ENCODE measurements around the gene PIGC.

DNA sequence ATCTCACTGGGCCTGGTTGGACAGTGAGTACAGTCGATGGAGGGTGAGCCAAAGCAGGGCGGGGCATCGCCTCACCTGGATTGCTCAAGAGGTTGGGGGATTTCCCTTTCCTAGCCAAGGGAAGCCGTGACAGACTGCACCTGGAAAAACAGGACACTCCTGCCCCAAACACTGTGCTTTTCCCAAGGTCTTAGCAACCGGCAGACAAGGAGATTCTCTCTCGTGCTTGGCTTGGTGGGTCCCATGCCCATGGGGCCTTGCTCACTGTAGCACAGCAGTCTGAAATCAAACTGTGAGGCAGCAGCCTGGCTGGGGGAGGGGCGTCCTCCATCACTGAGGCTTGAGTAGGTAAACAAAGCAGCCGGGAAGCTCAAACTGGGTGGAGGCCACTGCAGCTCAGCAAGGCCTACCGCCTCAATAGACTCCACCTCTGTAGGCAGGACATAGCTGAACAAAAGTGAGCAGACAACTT lies 12.1 kb downstream of the PIGC start:
- TF ChIP-seq, protein P1, sequence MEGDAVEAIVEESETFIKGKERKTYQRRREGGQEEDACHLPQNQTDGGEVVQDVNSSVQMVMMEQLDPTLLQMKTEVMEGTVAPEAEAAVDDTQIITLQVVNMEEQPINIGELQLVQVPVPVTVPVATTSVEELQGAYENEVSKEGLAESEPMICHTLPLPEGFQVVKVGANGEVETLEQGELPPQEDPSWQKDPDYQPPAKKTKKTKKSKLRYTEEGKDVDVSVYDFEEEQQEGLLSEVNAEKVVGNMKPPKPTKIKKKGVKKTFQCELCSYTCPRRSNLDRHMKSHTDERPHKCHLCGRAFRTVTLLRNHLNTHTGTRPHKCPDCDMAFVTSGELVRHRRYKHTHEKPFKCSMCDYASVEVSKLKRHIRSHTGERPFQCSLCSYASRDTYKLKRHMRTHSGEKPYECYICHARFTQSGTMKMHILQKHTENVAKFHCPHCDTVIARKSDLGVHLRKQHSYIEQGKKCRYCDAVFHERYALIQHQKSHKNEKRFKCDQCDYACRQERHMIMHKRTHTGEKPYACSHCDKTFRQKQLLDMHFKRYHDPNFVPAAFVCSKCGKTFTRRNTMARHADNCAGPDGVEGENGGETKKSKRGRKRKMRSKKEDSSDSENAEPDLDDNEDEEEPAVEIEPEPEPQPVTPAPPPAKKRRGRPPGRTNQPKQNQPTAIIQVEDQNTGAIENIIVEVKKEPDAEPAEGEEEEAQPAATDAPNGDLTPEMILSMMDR (IDR thresholded peaks at IDR 0.05): no peak
- TF ChIP-seq POLR2A (IDR thresholded peaks at IDR 0.05): no peak

All from uterus (tissue), 2 donors.